Left ventricle myocardium inferior (tissue), 1 donor: ENCODE measurements around the gene POP7. TPM values are rescaled to one million over a fixed set of nuclear protein-coding genes. Genes with fewer than 3 reads are reported as not detected.

Experiments used
- DNase-seq: peaks from one replicate; pipeline ENCODE4 v3.0.0-alpha.2; 2020
- H3K27ac ChIP-seq: fragments of 200-600 bp; replicated peaks from 2 replicates; pipeline ENCODE4 v1.8.0; 2021
- H3K27me3 ChIP-seq: fragments of 200-600 bp; 2 replicates; pipeline ENCODE4 v1.8.0; 2021; ENCODE audit warnings: low read depth
- H3K36me3 ChIP-seq: fragments of 200-600 bp; 2 replicates; pipeline ENCODE4 v1.8.0; 2021
- H3K4me1 ChIP-seq: fragments of 200-600 bp; 2 replicates; pipeline ENCODE4 v1.8.0; 2021
- H3K4me3 ChIP-seq: fragments of 200-600 bp; 2 replicates; pipeline ENCODE4 v1.8.0; 2021; ENCODE audit warnings: mild to moderate bottlenecking, moderate library complexity
- H3K9me3 ChIP-seq: fragments of 200-600 bp; replicated peaks from 2 replicates; pipeline ENCODE4 v1.8.0; 2021
- CTCF ChIP-seq: fragments of 200-600 bp; IDR thresholded peaks from 2 replicates; pipeline ENCODE4 v1.8.0; 2021; ENCODE audit warnings: antibody characterized with exemption, mild to moderate bottlenecking, borderline replicate concordance
- intact Hi-C: fragments of 100-400 bp; cut with micrococcal nuclease; formaldehyde crosslinking; loops from one replicate; pipeline ENCODE4 v1.11.0; 2022
- total RNA-seq: library from RNA; stranded (reverse); fragmentation: NEBNext Ultra II Directional; extraction: Animal tissue kit (Norgen Biotek cat#: 25700); gene quantifications from one replicate; pipeline ENCODE4 v1.2.1, GENCODE V29; 2021
- donor health status: DM: no; HTN: yes; CAD: no; lungs with severe emphysema.

The POP7 gene
- total RNA-seq, 1 donor from 2014 or later, result 30.6 TPM

- intact Hi-C loops, result no loop called here
These were observed 35.8 kb upstream of the POP7 start for GRCh38 chr7:100670074-100670473.

GRCh38 chr7:100671353-100672327, 34.3 kb upstream of the POP7 start:
- no peaks in the 10 kb centered on the region for H3K27me3 ChIP-seq
- H3K4me1 ChIP-seq, result peaks cover 31% of the 10 kb centered on the region
- peaks cover 3% of the 10 kb centered on the region for H3K36me3 ChIP-seq
- TF ChIP-seq CTCF, result no peak
- intact Hi-C loops, result no loop called here
- no peak for DNase-seq
- no peak overlapping the region for H3K27ac ChIP-seq
- H3K9me3 ChIP-seq, result no peaks in the 10 kb centered on the region
- H3K4me3 ChIP-seq, result no peak overlapping the region

More at GRCh38 chr7:100670074-100670473, 35.8 kb upstream of the POP7 start:
- DNase-seq, result no peak
- Histone ChIP-seq H3K9me3 (no peaks in the 10 kb centered on the region), H3K27me3 (no peaks in the 10 kb centered on the region), H3K4me3 (no peak overlapping the region), H3K27ac (no peak overlapping the region), H3K4me1 (peaks cover 15% of the 10 kb centered on the region), H3K36me3 (no peaks in the 10 kb centered on the region)
- no peak for TF ChIP-seq CTCF

- intact Hi-C loops, result no loop called here
- H3K27ac ChIP-seq, result peak within 1 kb of the TSS; percentile 99
- no peaks in the 10 kb centered on the region for H3K9me3 ChIP-seq
- H3K36me3 ChIP-seq, result peaks cover 21% of the 10 kb centered on the region
- no peaks in the 10 kb centered on the region for H3K27me3 ChIP-seq
- peak; percentile 99 for DNase-seq
- peaks cover 49% of the 10 kb centered on the region for H3K4me1 ChIP-seq
- H3K4me3 ChIP-seq, result peak within 1 kb of the TSS; percentile 99
- TF ChIP-seq CTCF, result no peak
These were observed 32.5 kb upstream of the POP7 start, which contains the start of gene GNB2 for GRCh38 chr7:100673302-100673941. GNB2 (plus strand) TSS chr7:100673740; CDS start chr7:100676266, 2,526 bp downstream.

GRCh38 chr7:100673942-100674410, 31.9 kb upstream of the POP7 start:
- peaks cover 27% of the 10 kb centered on the region for H3K36me3 ChIP-seq
- no peaks in the 10 kb centered on the region for H3K27me3 ChIP-seq
- no peak for TF ChIP-seq CTCF
- no peaks in the 10 kb centered on the region for H3K9me3 ChIP-seq
- peak overlapping the region; percentile 99 for H3K27ac ChIP-seq
- H3K4me1 ChIP-seq, result peaks cover 54% of the 10 kb centered on the region
- peak overlapping the region; percentile 99 for H3K4me3 ChIP-seq
- peak; percentile 52 for DNase-seq
- intact Hi-C loops, result no loop called here

GRCh38 chr7:100674411-100675104, 31.4 kb upstream of the POP7 start:
- Histone ChIP-seq H3K4me3 (peak overlapping the region; percentile 99), H3K27ac (peak overlapping the region; percentile 99), H3K4me1 (peaks cover 60% of the 10 kb centered on the region), H3K9me3 (no peaks in the 10 kb centered on the region), H3K27me3 (no peaks in the 10 kb centered on the region), H3K36me3 (peaks cover 33% of the 10 kb centered on the region)
- TF ChIP-seq CTCF, result no peak
- DNase-seq, result peak; percentile 42
- intact Hi-C loops, result no loop called here
